ENCODE results near the gene CSPG5. TPM values are rescaled to one million over a fixed set of nuclear protein-coding genes. Genes with fewer than 3 reads are reported as not detected.

CSPG5 gene
- total RNA-seq, 1 experiment from 2014 or later = 3.8 TPM

GRCh38 chr3:47542471-47543173 lies 36.0 kb downstream of the CSPG5 start:
- H3K27ac ChIP-seq (ENCODE audit: low read depth, low read length) = no peak overlapping the region
- no peak for TF ChIP-seq JUND (IDR thresholded peaks at IDR 0.05)
- TF ChIP-seq RAD21 (IDR thresholded peaks at IDR 0.05; ENCODE audit: low read depth) = no peak
- TF ChIP-seq CTCF (IDR thresholded peaks at IDR 0.05 in 2 of 3, conservative IDR thresholded peaks at IDR 0.05 in 1 of 3; ENCODE audit: borderline replicate concordance in 1 of 3, insufficient read depth in 1 of 3, low read depth in 2 of 3, low read length in 2 of 3) = no peak
- no peak for TF ChIP-seq ELF1 (IDR thresholded peaks at IDR 0.05; ENCODE audit: borderline replicate concordance, low read depth)
- TF ChIP-seq SP1 (IDR thresholded peaks at IDR 0.05; ENCODE audit: low read depth) = no peak
- TF ChIP-seq CEBPB (IDR thresholded peaks at IDR 0.05; ENCODE audit: low read depth) = no peak
- no peak for TF ChIP-seq MAX (IDR thresholded peaks at IDR 0.05)
- TF ChIP-seq CBX3 (IDR thresholded peaks at IDR 0.05; ENCODE audit: low read depth) = no peak
- TF ChIP-seq ZNF274 (IDR thresholded peaks at IDR 0.05; ENCODE audit: low read depth, low read length) = no peak
- no peak for TF ChIP-seq TCF7L2 (IDR thresholded peaks at IDR 0.05; ENCODE audit: borderline replicate concordance, extremely low read depth, insufficient read depth, insufficient read length)
- no peak for TF ChIP-seq EZH2 (IDR thresholded peaks at IDR 0.05)
- no peaks in the 10 kb centered on the region for H3K4me1 ChIP-seq (ENCODE audit: control insufficient read depth in 1 of 2, insufficient read depth in 2 of 2, low read length in 2 of 2)
- RAD21 ChIA-PET (ENCODE audit: low non-redundant PET in 1 of 2, low total read pairs in 2 of 2, uncharacterized antibody in 2 of 2, unreplicated experiment in 2 of 2) = no interaction called here
- H3K9me3 ChIP-seq (ENCODE audit: control insufficient read depth in 1 of 2, insufficient read depth in 1 of 2, low read depth in 1 of 2, low read length in 2 of 2) = no peaks in the 10 kb centered on the region
- no peak overlapping the region for H2AFZ ChIP-seq (ENCODE audit: low read depth, low read length, poor library complexity, severe bottlenecking)
- CTCF ChIA-PET = no interaction called here
- H4K20me1 ChIP-seq (ENCODE audit: insufficient read depth) = no peaks in the 10 kb centered on the region
- no peaks in the 10 kb centered on the region for H3K79me2 ChIP-seq (ENCODE audit: insufficient read depth, low read length)
- H3K36me3 ChIP-seq (ENCODE audit: control insufficient read depth in 1 of 2, insufficient read depth in 2 of 2, low read length in 2 of 2) = no peaks in the 10 kb centered on the region
- H3K9ac ChIP-seq (ENCODE audit: low read length) = no peak overlapping the region
- H3K4me2 ChIP-seq (ENCODE audit: low read length) = no peak overlapping the region
- BruUV-seq (replicated peaks) = no TSS peak
- H3K9me2 ChIP-seq (ENCODE audit: insufficient read depth) = no peaks in the 10 kb centered on the region
- ATAC-seq (no peak), DNase-seq (ENCODE audit: low read depth, low spot score) (no peak)
- POLR2A ChIA-PET = no interaction called here
- H3K27me3 ChIP-seq (ENCODE audit: insufficient read depth, low read length) = no peaks in the 10 kb centered on the region
- no peak overlapping the region for H3K4me3 ChIP-seq (replicated peaks in 1 of 2; ENCODE audit: low read depth in 1 of 2, low read length in 2 of 2)
- intact Hi-C loops (cut with micrococcal nuclease) = no loop called here

Measured in HCT116 (cell line).